Activated T-cell treated with anti-CD3 and anti-CD28 coated beads for 24 hours (primary cell): Measurements from ENCODE around the gene LIPA.
"Not testable (repeated sequence)": the region's sequence is repeated elsewhere in the genome, so short reads cannot be mapped to it uniquely, and the experiment has no call there.

ENCODE experiments used
- DNase-seq: peaks from one replicate; pipeline ENCODE4 v3.0.0-alpha.2; 2020; ENCODE audit warnings: low read depth

Gene LIPA

GRCh38 chr10:89207801-89208551 lies 43.6 kb downstream of the LIPA start:
- no peak for DNase-seq

- peak; percentile 36 for DNase-seq
Measured at GRCh38 chr10:89207181-89207800, 44.3 kb downstream of the LIPA start, which contains the start of gene CH25H. Gene CH25H, minus strand, starts transcription at chr10:89207317. Its CDS starts 25 bp downstream, at chr10:89207292.

- DNase-seq: no peak
Measured at GRCh38 chr10:89206402-89207180, 45.0 kb downstream of the LIPA start.

GRCh38 chr10:89204621-89205185 lies 46.9 kb downstream of the LIPA start:
- no peak for DNase-seq

GRCh38 chr10:89203237-89203636 lies 48.3 kb downstream of the LIPA start:
- no peak for DNase-seq

GRCh38 chr10:89202033-89202425 lies 49.5 kb downstream of the LIPA start:
- DNase-seq: no peak

- no peak for DNase-seq
Measured at GRCh38 chr10:89201345-89202032, 50.1 kb downstream of the LIPA start.

GRCh38 chr10:89197473-89197872 lies 54.1 kb downstream of the LIPA start:
- DNase-seq: no peak

GRCh38 chr10:89191301-89191700 lies 60.3 kb downstream of the LIPA start:
- not testable (repeated sequence) for DNase-seq

- DNase-seq: no peak
Measured at GRCh38 chr10:89189211-89189734, 62.3 kb downstream of the LIPA start.

GRCh38 chr10:89185658-89186057 lies 65.9 kb downstream of the LIPA start:
- DNase-seq: no peak

- no peak for DNase-seq
Measured at GRCh38 chr10:89184638-89185037, 66.9 kb downstream of the LIPA start.

- no peak for DNase-seq
Measured at GRCh38 chr10:89183571-89183970, 68.0 kb downstream of the LIPA start.

- no peak for DNase-seq
Measured at GRCh38 chr10:89182894-89183293, 68.7 kb downstream of the LIPA start.

- DNase-seq: no peak
Measured at GRCh38 chr10:89175816-89176215, 75.8 kb downstream of the LIPA start.

- DNase-seq: no peak
Measured at GRCh38 chr10:89173075-89173474, 78.5 kb downstream of the LIPA start.

- DNase-seq: no peak
Measured at GRCh38 chr10:89171996-89172395, 79.6 kb downstream of the LIPA start.

GRCh38 chr10:89171263-89171872 lies 80.2 kb downstream of the LIPA start:
- DNase-seq: no peak

- not testable (repeated sequence) for DNase-seq
Measured at GRCh38 chr10:89168354-89168900, 83.1 kb downstream of the LIPA start.

- no peak for DNase-seq
Measured at GRCh38 chr10:89167915-89168314, 83.7 kb downstream of the LIPA start.

- DNase-seq: no peak
Measured at GRCh38 chr10:89165923-89166322, 85.7 kb downstream of the LIPA start.
